SK-N-MC (cell line): ENCODE data around the gene PATL1.

ENCODE experiments used
- EZH2 ChIP-seq: fragments of 200-600 bp; sonication (generic); IDR thresholded peaks from one replicate; pipeline ENCODE4 v1.6.1; 2017; ENCODE audit warnings: antibody characterized with exemption
- FOXP2 ChIP-seq: optimal IDR thresholded peaks from 2 replicates; pipeline ENCODE3; 2011; ENCODE audit warnings: mild to moderate bottlenecking, moderate library complexity; ENCODE audit not compliant: insufficient read depth; ENCODE audit errors: extremely low read length, control extremely low read depth
- POLR2AphosphoS5 ChIP-seq: IDR thresholded peaks from 2 replicates; pipeline ENCODE4 v1.6.1; 2012; ENCODE audit warnings: mild to moderate bottlenecking, low read depth, low read length, borderline replicate concordance

GRCh38 chr11:59641156-59641555 is 27.7 kb downstream of the PATL1 start:
- TF ChIP-seq POLR2AphosphoS5 (no peak), EZH2 (no peak), FOXP2 (no peak)
